HCT116 (cell line): Measurements from ENCODE around the gene TOP3B. TPM values are rescaled to one million over a fixed set of nuclear protein-coding genes. Genes with fewer than 3 reads are reported as not detected.

Source experiments
- ATAC-seq: fragments of 200-7000 bp; cut with Tn5 transposase; 2 replicates; pipeline ENCODE4 v1.9.1; 2020; ENCODE audit warnings: mild to moderate bottlenecking, moderate library complexity
- BruUV-seq: library from RNA; stranded (reverse); fragments of 400-500 nt; replicated peaks from 2 replicates; lab custom pipeline; 2021; lab: Mats Ljungman, UMichigan
- CTCF ChIA-PET: fragments of 300-600 bp; sonication (Branson Sonifier 250); formaldehyde crosslinking; loops from one replicate; lab custom pipeline; 2021; ENCODE audit warnings: antibody characterized with exemption; lab: Charles Lee
- POLR2A ChIA-PET: fragments of 300-600, 350-600 bp; sonication (Branson Sonifier 250); formaldehyde crosslinking; loops from one replicate; lab custom pipeline; 2021; ENCODE audit warnings: antibody characterized with exemption; lab: Charles Lee
- RAD21 ChIA-PET, 2 experiments: fragments of 300-600 bp; sonication (Branson Sonifier 250); formaldehyde crosslinking; loops; one replicate each; lab custom pipeline; 2023; ENCODE audit warnings: low total read pairs in 2 of 2; ENCODE audit not compliant: uncharacterized antibody in 2 of 2, unreplicated experiment in 2 of 2, low non-redundant PET in 1 of 2; lab: Charles Lee
- DNase-seq: peaks from one replicate; pipeline ENCODE4 v3.0.0-alpha.2; 2010; ENCODE audit warnings: low read depth, low spot score
- H2AFZ ChIP-seq: fragments of 200-600 bp; shearing (Covaris generic), sonication (generic); 2 replicates; pipeline ENCODE4 v1.6.1; 2017; ENCODE audit warnings: low read depth, mixed run types, mixed read lengths, antibody characterized with exemption, low read length; ENCODE audit not compliant: poor library complexity, severe bottlenecking
- H3K27ac ChIP-seq: 2 replicates; pipeline ENCODE4 v1.5.1; 2012; ENCODE audit warnings: low read depth, low read length
- H3K27me3 ChIP-seq: fragments of 200-600 bp; sonication (generic); 2 replicates; pipeline ENCODE4 v1.6.1; 2016; ENCODE audit warnings: mixed run types, low read length, mixed read lengths; ENCODE audit not compliant: insufficient read depth
- H3K36me3 ChIP-seq, 2 experiments: fragments of 200-500 bp in 1 of 2; fragments of 200-600 bp in 1 of 2; sonication (Bioruptor generic) in 1 of 2; sonication (generic) in 1 of 2; 2 replicates each; pipeline versions ENCODE4 v1.5.1 to v1.6.1; 2014 to 2016; ENCODE audit warnings: low read length in 2 of 2, inconsistent platforms in 1 of 2, mixed read lengths in 1 of 2, mixed run types in 1 of 2; ENCODE audit not compliant: insufficient read depth in 2 of 2, control insufficient read depth in 1 of 2
- H3K4me1 ChIP-seq, 2 experiments: fragments of 200-600 bp in 1 of 2; sonication (generic) in 1 of 2; 2 replicates each; pipeline versions ENCODE4 v1.5.1 to v1.6.1; 2012 to 2017; ENCODE audit warnings: low read length in 2 of 2, inconsistent platforms in 1 of 2, mild to moderate bottlenecking in 1 of 2, mixed read lengths in 1 of 2, mixed run types in 1 of 2, moderate library complexity in 1 of 2; ENCODE audit not compliant: insufficient read depth in 2 of 2, control insufficient read depth in 1 of 2
- H3K4me2 ChIP-seq: fragments of 200-600 bp; sonication (generic); 2 replicates; pipeline ENCODE4 v1.6.1; 2017; ENCODE audit warnings: mixed run types, low read length, mixed read lengths
- H3K4me3 ChIP-seq, 2 experiments: fragments of 200-600 bp in 1 of 2; sonication (generic) in 1 of 2; replicated peaks in 1 of 2; 2 replicates each; pipeline ENCODE4 v1.5.1; 2011 to 2016; ENCODE audit warnings: low read length in 2 of 2, control low read depth in 1 of 2, low read depth in 1 of 2, mild to moderate bottlenecking in 1 of 2, mixed read lengths in 1 of 2, mixed run types in 1 of 2
- H3K79me2 ChIP-seq: fragments of 200-600 bp; sonication (generic); 2 replicates; pipeline ENCODE4 v1.6.1; 2017; ENCODE audit warnings: mild to moderate bottlenecking, mixed run types, low read length, moderate library complexity, mixed read lengths; ENCODE audit not compliant: insufficient read depth
- H3K9ac ChIP-seq: fragments of 200-600 bp; sonication (generic); 2 replicates; pipeline ENCODE4 v1.6.1; 2016; ENCODE audit warnings: low read length, mixed read lengths
- H3K9me2 ChIP-seq: fragments of 200-600 bp; sonication (generic), shearing (Covaris generic); 2 replicates; pipeline ENCODE4 v1.6.1; 2017; ENCODE audit warnings: mixed run types, mild to moderate bottlenecking, moderate library complexity; ENCODE audit not compliant: insufficient read depth
- H3K9me3 ChIP-seq, 2 experiments: fragments of 200-500 bp in 1 of 2; fragments of 200-600 bp in 1 of 2; sonication (Bioruptor generic) in 1 of 2; sonication (generic) in 1 of 2; 2 replicates each; pipeline ENCODE4 v1.6.1; 2014 to 2017; ENCODE audit warnings: low read length in 2 of 2, mixed read lengths in 2 of 2, inconsistent platforms in 1 of 2, low read depth in 1 of 2, mild to moderate bottlenecking in 1 of 2, mixed run types in 1 of 2, moderate library complexity in 1 of 2; ENCODE audit not compliant: control insufficient read depth in 1 of 2, insufficient read depth in 1 of 2
- H4K20me1 ChIP-seq: fragments of 200-600 bp; sonication (generic), shearing (Covaris generic); 2 replicates; pipeline ENCODE4 v1.6.1; 2017; ENCODE audit warnings: mixed run types, mild to moderate bottlenecking, moderate library complexity; ENCODE audit not compliant: insufficient read depth
- intact Hi-C: fragments of 100-400 bp; cut with micrococcal nuclease; formaldehyde crosslinking; loops from 2 replicates; pipeline ENCODE4 v1.10.0; 2022
- total RNA-seq: library from RNA; stranded (reverse); gene quantifications from one replicate; pipeline ENCODE4 v1.2.1, GENCODE V29; 2021; ENCODE audit not compliant: unreplicated experiment
- TF ChIP-seq, protein P1 (sequence below): IDR thresholded peaks from 2 replicates; pipeline ENCODE4 v1.6.1; 2011; ENCODE audit warnings: mild to moderate bottlenecking, low read length, moderate library complexity; ENCODE audit not compliant: insufficient replicate concordance; ENCODE audit errors: extremely low read depth

Gene TOP3B
- total RNA-seq, 1 experiment from 2014 or later, result 50.1 TPM

DNA sequence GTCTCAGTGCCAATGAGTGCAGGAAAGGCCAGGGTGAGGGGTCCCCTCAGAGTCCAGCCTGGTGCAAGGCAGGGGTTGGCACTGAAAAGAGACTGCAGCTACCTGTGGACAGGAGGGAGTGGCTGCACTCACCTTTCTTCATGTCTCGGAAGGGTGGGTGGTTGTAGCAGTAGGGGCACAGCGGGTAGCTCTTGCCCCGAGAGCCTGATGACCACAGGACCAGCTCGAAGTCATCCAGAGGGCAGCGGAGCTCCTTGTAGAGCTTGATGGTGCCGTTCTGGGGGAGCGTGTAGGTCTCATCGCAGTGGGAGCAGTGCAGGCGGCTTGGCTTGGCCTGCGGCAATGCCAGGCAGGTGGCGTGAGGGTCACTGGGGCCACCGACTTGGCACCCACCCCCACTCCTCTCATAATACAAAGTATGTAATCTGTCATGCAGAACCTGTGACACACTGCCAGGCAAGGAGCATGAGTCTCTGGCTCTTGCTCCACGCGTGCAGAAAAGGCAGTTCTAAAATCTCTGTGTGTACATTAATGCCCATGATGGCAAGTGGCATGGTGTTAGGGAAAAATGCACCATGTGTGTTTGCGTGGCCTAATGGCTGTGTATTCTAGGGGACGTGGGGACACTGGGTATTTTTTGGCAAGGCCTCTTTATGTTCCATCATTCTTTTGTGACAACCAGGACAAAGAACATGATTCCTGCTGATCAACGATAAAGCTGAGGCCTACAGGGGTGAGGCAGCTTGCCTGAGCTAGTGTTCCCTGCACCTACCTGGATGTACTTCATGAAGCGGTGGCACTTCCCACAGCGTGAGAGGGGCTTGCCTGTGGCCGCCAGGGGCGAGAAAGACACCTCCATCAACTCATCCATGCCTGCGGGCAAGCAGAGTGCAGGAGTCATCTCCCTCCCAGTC is 24.0 kb downstream of the TOP3B start:
- Histone ChIP-seq H4K20me1 (no peaks in the 10 kb centered on the region), H3K9me3 (no peaks in the 10 kb centered on the region), H3K4me2 (no peak overlapping the region), H3K9me2 (no peaks in the 10 kb centered on the region), H3K4me3 (no peak overlapping the region), H3K79me2 (no peaks in the 10 kb centered on the region), H3K4me1 (peaks cover 0 to 9% of the 10 kb centered on the region in 2 experiments; a peak in 3 of 4 replicates), H3K27ac (no peak overlapping the region), H3K36me3 (peaks cover 8 to 11% of the 10 kb centered on the region in 2 experiments; a peak in 3 of 4 replicates), H3K27me3 (no peaks in the 10 kb centered on the region), H3K9ac (no peak overlapping the region), H2AFZ (no peak overlapping the region)
- ChIA-PET RAD21 (no interaction called here), CTCF (no interaction called here), POLR2A (no interaction called here)
- intact Hi-C loops, result no loop called here
- ATAC-seq (no peak), DNase-seq (no peak)
- BruUV-seq, result no TSS peak
- TF ChIP-seq, protein P1, sequence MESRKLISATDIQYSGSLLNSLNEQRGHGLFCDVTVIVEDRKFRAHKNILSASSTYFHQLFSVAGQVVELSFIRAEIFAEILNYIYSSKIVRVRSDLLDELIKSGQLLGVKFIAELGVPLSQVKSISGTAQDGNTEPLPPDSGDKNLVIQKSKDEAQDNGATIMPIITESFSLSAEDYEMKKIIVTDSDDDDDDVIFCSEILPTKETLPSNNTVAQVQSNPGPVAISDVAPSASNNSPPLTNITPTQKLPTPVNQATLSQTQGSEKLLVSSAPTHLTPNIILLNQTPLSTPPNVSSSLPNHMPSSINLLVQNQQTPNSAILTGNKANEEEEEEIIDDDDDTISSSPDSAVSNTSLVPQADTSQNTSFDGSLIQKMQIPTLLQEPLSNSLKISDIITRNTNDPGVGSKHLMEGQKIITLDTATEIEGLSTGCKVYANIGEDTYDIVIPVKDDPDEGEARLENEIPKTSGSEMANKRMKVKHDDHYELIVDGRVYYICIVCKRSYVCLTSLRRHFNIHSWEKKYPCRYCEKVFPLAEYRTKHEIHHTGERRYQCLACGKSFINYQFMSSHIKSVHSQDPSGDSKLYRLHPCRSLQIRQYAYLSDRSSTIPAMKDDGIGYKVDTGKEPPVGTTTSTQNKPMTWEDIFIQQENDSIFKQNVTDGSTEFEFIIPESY, result no peak
